Glomerular visceral epithelial cell (primary cell): ENCODE data around the gene ST3GAL4.

Experiments
- DNase-seq: peaks from one replicate; pipeline ENCODE4 v3.0.0-alpha.2; 2016; ENCODE audit errors: extremely low spot score

ST3GAL4 gene

DNA sequence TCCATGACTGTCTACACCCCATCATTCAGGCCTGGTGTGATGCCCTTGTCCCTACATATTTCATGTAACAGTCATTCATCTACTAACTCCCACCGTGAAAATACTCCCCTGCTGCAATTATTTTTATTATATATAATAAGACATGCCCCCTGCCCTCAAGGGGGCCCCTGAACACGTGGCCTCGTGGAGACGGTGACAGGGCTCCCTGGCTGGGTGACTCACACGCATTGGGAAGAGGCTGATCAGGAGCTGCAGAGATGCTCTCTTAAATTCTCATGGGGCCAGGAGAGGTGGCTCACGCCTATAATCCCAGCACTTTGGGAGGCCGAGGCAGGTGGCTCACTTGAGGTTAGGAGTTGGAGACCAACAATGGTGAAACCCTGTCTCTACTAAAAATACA is 88.6 kb downstream of the ST3GAL4 start:
- DNase-seq = no peak

DNA sequence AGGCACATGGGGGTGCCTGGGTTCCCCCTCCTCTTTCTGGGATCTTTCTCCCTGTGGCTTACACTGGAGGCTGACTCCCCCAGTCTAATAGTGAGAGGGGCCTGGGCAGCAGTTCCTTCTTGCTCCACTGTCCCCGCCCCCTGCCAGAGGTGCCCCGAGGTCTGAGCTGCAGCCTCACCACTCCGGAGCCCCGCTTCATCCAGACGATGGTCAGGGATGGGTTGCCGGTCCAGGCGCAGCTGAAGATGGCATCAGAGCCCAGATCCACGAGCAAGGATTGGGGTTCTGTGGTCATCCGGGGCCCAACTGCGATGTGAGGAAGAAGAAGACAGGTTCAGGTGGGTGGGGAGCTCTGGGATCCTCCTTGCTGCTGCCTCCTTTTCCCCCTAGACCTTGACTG is 91.1 kb downstream of the ST3GAL4 start:
- DNase-seq = no peak

DNA sequence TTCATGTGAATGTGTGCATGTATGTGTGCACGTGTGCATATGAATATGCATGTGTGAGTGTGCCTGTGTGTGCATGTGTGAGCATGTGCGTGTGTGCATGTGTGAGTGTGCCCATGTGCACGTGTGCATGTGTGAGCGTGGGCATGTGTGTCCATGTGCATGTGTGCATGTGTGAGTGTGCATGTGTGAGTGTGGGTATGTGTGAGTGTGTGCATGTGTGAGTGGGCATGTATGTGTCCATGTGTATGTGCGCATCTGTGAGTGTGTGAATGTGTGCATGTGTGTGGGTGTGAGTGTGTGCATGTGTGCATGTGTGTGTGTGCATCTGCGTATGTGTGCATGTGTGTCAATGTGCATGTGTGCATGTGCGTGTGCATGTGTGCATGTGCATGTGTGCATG is 94.7 kb downstream of the ST3GAL4 start:
- no peak for DNase-seq

DNA sequence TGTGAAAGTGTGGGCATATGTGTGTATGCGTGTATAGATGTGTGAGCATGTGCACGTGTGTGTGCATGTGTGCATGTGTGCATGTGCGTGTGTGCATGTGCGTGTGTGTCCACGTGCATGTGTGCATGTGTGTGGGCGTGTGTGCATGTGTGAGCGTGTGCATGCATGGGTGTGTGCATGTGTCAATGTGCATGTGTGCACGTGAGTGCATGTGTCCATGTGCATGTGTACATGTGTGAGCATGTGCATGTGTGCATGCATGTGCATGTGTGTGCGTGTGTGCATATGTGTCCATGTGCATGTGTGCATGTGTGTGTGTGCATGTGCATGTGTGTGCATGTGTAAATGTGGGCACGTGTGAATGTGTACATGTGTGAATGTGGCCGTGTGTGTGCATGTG is 95.3 kb downstream of the ST3GAL4 start:
- DNase-seq = no peak

DNA sequence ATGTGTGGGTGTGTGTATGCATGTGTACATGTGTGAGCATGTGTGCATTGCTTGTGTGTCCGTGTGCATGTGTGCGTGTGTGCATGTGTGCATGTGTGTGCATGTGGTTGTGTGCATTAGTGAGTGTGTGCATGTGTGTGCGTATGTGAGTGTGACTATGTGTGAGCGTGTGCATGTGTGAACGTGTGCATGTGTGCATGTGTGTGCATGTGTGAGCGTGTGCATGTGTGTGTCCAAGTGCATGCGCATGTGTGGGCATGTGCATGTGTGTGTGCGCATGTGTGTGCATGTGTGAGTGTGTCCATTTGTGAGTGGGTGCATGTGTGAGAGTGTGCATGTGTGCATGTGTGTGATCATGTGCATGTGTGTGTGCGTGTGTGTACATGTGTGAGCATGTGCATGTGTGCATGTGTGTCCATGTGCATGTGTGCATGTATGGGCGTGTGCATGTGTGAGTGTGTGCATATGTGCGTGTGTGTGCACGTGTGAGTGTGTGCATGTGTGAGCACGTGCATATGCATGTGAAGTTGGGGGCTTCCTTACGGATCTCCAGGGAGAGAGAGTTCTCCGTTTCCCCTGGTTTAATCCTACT is 95.8 kb downstream of the ST3GAL4 start:
- DNase-seq = no peak

DNA sequence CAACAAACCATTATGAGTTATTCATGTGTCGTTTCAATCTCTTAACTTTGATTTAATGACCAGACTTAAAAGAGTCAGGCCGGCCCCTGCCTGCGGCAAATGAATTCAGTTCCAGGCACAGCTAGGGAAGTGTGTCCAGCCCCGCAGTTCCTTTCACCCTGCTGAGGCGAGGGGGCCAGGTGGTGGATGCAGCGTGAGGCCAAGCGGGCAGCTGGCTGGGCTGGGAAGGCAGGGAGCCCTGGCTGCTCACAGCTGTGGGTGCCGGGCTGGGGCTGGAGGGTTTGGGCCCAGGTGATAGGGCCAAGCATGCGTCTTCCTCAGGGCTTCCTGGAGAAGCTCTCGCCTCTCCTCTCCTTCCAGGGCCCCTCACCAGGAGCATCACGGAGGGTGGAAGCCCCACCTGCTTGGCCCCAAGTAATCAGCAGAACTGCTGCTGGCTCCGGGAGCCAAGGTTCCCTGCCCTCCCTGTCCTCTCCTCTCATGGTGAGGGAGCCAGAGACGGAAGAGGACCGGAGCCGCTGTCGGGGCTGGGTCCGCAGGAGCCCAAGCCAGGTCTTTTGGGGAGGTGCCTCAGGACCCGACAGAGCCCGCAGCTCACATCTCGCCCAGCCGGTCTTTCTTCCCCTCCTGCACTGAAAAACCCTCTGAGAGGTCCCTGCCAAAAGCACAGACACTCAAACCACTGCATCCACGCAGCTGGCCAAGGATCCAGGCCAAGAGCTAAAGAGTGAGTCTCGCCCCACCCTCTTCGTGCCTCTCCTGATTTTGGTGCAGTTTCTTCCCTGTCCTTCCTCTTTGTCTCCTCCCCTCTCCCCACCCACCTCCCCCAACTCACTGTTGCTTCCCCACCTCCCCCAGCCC is 97.0 kb downstream of the ST3GAL4 start:
- no peak for DNase-seq

DNA sequence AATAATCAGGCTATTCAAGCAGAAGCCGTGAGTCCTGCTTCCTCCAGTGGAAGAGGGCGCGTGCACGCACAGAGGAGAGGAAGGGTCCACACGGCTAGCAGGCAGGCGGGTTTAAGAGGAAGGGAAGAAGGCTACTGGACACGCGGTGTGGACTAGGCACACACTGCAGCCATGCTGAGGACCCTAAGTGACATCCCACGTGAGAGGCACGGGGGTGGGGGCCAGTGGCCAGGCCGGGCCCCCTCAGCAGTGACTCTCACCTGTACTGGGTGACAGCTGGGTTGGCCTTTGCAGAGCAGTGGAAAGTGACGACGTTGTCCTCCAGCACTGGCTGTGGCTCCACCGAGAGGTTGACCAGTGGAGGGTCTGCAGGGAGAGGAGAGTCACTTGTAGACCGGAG is 100.6 kb downstream of the ST3GAL4 start:
- no peak for DNase-seq

DNA sequence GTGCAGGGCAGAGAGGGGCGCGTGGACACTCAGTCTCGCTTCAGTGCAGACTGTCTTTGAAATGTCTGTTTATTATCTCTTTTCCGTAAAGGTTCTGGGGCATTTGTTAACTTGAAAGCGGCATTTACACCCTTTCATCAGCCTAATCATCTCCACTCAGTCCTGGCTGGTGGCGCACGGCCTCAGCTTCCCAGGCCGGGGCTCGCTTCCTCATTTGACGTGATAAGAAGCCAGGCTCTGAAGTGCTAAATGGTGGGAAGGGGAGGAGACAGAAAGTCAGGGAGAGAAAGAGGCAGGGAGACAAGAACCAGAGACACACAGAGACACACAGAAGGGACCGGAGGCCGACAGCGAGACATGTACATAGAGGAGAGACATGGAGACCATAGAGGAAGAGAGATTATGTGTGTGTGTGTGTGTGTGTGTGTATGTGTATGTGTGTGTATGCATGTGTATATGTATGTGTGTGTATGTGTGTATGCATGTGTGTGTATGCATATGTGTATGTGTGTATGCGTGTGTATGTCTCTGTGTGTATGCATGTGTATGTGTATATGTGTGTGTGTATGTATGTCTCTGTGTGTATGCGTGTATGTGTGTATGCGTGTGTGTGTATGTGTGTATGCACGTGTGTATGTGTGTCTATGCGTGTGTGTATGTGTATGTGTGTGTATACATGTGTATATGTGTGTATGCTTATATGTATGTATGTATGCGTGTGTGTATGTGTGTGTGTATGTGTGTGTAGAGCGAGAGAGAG is 101.5 kb downstream of the ST3GAL4 start:
- DNase-seq = no peak

DNA sequence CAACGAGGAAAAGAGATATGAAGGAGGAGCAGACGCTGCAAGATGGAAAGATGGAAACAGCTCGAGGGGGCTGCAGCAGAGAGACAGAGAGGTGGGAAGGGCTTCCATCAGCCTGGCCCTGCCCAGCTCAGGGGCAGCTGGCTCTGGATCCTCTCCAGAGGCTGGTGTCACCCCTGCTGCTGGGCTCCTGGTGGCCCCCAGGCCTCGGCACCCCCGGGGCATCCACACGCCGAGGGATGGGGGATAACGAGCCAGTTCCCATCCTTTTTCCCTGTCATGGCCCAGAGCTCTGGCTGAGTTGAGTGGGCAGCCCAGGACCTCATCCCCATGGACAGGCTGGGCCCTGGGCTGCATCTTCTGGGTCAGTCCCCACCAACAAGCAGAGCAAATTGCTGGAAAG is 102.3 kb downstream of the ST3GAL4 start:
- DNase-seq = no peak

DNA sequence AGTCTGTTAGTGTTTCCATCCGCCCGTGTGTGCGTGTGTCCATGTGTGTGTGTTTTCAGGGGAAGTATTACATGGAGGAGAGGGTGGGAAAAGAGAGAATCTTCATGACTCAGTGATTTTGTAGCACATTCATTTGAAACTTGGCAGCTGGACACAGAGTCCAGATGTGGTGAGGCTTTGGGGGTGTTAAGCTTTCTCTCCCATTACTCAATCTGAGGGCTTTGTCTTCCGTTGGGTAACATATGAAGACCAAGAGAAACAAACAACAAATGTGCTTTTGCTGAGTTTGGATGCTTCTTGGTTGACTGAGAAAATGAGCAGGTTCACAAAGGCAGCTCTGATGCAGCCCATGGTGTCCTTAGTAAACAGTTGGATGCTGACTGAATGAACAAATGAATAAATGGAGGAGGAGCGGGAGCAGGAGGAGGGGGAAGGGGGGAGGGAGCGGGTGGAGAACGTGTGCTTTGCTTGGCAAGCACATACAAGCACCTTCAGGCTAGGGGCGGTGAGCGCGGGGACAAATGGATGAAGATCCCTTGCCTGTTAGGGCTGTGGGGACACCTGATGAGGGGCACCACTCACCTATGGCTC is 104.3 kb downstream of the ST3GAL4 start:
- DNase-seq = no peak

DNA sequence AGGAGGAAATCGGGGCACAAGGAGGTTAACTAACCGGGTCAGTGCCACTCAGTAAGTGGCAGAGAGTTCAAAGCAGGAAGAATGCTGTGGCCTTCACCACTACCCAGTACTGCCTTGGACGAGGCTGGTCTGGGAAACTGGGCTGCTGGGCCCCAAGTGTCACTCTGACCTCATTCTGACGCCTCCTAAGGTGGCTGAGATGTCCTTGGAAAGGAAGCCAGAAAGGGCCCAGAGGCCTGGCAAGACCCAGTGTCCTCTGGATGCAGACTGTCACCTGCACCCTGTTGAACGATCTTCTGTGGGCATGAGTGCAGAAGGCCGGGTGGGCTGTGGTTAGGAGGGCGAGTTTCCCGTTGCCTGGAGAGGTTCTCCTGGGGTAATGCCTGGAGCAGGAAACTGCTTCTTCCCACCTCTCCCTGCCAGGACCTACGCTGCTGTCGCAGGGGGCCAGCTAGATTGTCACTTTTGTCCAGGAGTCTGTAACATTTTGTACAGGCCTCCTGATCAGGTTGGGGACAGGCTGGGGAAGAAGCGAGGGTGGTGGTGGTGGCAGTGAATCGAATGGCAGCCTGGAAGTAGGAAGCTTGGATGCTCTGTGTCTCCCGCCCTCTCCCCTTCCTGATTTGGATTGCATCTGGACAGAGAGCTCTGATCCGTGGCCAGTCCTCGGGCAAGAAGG is 105.1 kb downstream of the ST3GAL4 start:
- no peak for DNase-seq

DNA sequence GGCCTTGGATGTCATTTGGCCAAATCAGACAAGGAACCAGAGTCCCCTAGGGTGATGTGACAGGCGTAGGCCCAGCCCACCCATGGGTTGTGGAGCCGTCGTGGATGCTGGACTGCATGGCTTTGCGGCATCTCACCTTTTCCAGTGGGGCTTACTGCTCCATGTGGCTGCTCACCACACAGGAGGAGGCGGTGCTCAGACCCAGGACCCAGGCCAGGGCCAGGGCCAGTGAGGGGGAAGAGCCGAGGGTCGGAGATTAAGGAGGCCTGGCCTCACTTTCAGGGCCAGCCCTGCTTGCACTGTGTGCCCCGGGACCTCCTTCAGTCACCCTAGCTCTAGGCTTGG is 105.6 kb downstream of the ST3GAL4 start:
- DNase-seq = no peak

DNA sequence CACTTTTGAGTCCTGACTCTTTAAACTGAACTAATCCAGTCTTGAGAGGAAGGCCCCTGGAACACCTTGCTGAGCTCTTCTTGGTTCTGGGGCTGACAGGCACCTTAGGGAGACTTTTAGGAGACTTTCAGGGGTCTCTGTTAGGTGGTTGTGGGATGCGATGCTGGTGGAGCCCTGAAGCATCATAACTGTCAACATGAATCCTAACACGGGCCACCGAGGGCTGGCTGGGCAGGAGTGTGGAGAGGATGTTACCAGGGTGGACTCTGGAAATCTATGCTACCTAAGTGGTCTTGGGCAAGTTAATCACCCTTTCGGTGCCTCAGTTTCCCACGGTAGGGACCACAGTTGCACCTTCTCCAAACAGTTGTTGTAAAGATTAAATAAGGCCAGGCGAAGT is 106.5 kb downstream of the ST3GAL4 start:
- no peak for DNase-seq

DNA sequence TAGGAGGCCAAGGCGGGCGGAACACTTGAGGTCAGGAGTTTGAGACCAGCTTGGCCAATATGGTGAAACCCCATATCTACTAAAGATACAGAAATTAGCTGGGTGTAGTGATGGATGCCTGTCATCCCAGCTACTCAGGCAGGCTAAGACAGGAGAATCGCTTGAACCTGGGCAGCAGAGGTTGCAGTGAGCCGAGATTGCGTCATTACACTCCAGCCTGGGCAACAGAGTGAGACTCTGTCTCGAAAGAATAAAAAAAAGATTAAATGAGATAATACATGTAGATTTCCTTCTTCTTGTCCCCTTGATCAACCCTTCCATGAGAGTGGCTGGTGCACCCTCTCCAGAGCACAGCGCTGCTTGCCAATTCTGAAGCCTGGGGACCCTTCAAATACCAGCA is 106.9 kb downstream of the ST3GAL4 start:
- DNase-seq = no peak
